A549 (cell line): Measurements from ENCODE around the gene GNG8. TPM values are rescaled to one million over a fixed set of nuclear protein-coding genes. Genes with fewer than 3 reads are reported as not detected.

Experiments
- ATAC-seq, 2 experiments: fragments of 200-7000 bp in 1 of 2; fragments of >200 bp in 1 of 2; cut with Nextera tagmentation in 1 of 2; cut with Tn5 transposase in 1 of 2; 3 replicates each; pipeline versions ENCODE4 v1.8.0 to v1.9.1; 2018 to 2020; ENCODE audit warnings: mild to moderate bottlenecking in 1 of 2, moderate library complexity in 1 of 2
- CTCF ChIA-PET: fragments of 300-600 bp; sonication (Branson Sonifier 250); formaldehyde crosslinking; extraction: SDS; loops from one replicate; lab custom pipeline; 2021; ENCODE audit warnings: antibody characterized with exemption, inconsistent platforms; lab: Yijun Ruan, JAX
- POLR2A ChIA-PET: fragments of 350-600 bp; formaldehyde crosslinking; extraction: SDS; loops from one replicate; lab custom pipeline; 2021; ENCODE audit warnings: antibody characterized with exemption, inconsistent platforms; lab: Yijun Ruan, JAX
- DNase-seq, 2 experiments: peaks; one replicate each; pipeline versions ENCODE4 v3.0.0 to v3.0.0-alpha.2; 2011 to 2016; ENCODE audit warnings: low read depth in 1 of 2, low spot score in 1 of 2
- FAIRE-seq: peaks from 2 replicates; lab custom pipeline; 2011; peaks lifted over from hg19 to GRCh38; lab: Jason Lieb, UNC
- H3K27ac ChIP-seq, 2 experiments: fragments of >200 bp; sonication (Bioruptor Twin); formaldehyde crosslinking; 3 replicates each; pipeline ENCODE4 v1.5.1; 2016 to 2017
- H3K4me1 ChIP-seq: fragments of >200 bp; sonication (Bioruptor Twin); formaldehyde crosslinking; 3 replicates; pipeline ENCODE4 v1.6.1; 2016
- H3K4me2 ChIP-seq: fragments of >200 bp; sonication (Bioruptor Twin); formaldehyde crosslinking; 3 replicates; pipeline ENCODE4 v1.6.1; 2016
- H3K4me3 ChIP-seq: fragments of >200 bp; sonication (Bioruptor Twin); formaldehyde crosslinking; 3 replicates; pipeline ENCODE4 v1.5.1; 2016
- H3K9me3 ChIP-seq: fragments of >200 bp; sonication (Bioruptor Twin); formaldehyde crosslinking; 3 replicates; pipeline ENCODE4 v1.6.1; 2016
- CEBPB ChIP-seq, 2 experiments: fragments of >200 bp in 1 of 2; sonication (Bioruptor Twin) in 1 of 2; formaldehyde crosslinking in 1 of 2; IDR thresholded peaks; 2 replicates each; pipeline ENCODE4 v1.6.1; 2012 to 2016
- CHD4 ChIP-seq: fragments of 200-600 bp; sonication (generic); IDR thresholded peaks from 2 replicates; pipeline ENCODE4 v1.6.1; 2016; ENCODE audit warnings: antibody characterized with exemption, mild to moderate bottlenecking, borderline replicate concordance
- EHMT2 ChIP-seq: fragments of 200-600 bp; sonication (generic); IDR thresholded peaks from 2 replicates; pipeline ENCODE4 v1.6.1; 2016; ENCODE audit warnings: antibody characterized with exemption, low read depth, mild to moderate bottlenecking, moderate library complexity
- ESRRA ChIP-seq: fragments of 150-350 bp; IDR thresholded peaks from 2 replicates; pipeline ENCODE4 v1.6.1; 2014; ENCODE audit warnings: mild to moderate bottlenecking, low read length, borderline replicate concordance
- FOSL2 ChIP-seq, 2 experiments: fragments of 450-650 bp in 1 of 2; fragments of >200 bp in 1 of 2; sonication (Bioruptor Twin) in 1 of 2; formaldehyde crosslinking; IDR thresholded peaks; 2 replicates each; pipeline versions ENCODE4 v1.5.0 to v1.6.1; 2016 to 2020; ENCODE audit warnings: mild to moderate bottlenecking in 1 of 2, moderate library complexity in 1 of 2
- FOXS1 ChIP-seq: fragments of 250-450 bp; sonication (Bioruptor Pico); IDR thresholded peaks from 2 replicates; pipeline ENCODE4 v1.5.0; 2020; ENCODE audit warnings: mild to moderate bottlenecking, moderate library complexity
- GATA3 ChIP-seq: IDR thresholded peaks from 2 replicates; pipeline ENCODE4 v1.6.1; 2012; ENCODE audit warnings: borderline replicate concordance
- HES2 ChIP-seq: fragments of >200 bp; sonication (Bioruptor Twin); formaldehyde crosslinking; IDR thresholded peaks from 2 replicates; pipeline ENCODE4 v1.6.1; 2016
- HEYL ChIP-seq: fragments of 250-450 bp; sonication (Bioruptor Pico); IDR thresholded peaks from 2 replicates; pipeline ENCODE4 v1.8.0; 2021; ENCODE audit warnings: mild to moderate bottlenecking, moderate library complexity
- HOXA7 ChIP-seq: fragments of 250-450 bp; sonication (Bioruptor Pico); IDR thresholded peaks from 2 replicates; pipeline ENCODE4 v1.5.0; 2020; ENCODE audit warnings: mild to moderate bottlenecking, moderate library complexity
- HOXB5 ChIP-seq: fragments of 250-450 bp; sonication (Bioruptor Pico); IDR thresholded peaks from 2 replicates; pipeline ENCODE4 v1.5.0; 2020; ENCODE audit warnings: mild to moderate bottlenecking, moderate library complexity
- JUNB ChIP-seq: fragments of >200 bp; sonication (Bioruptor Twin); formaldehyde crosslinking; IDR thresholded peaks from 2 replicates; pipeline ENCODE4 v1.6.1; 2016
- KDM1A ChIP-seq: fragments of 200-600 bp; sonication (generic); IDR thresholded peaks from 2 replicates; pipeline ENCODE4 v1.6.1; 2016; ENCODE audit warnings: low read depth, mild to moderate bottlenecking
- MAFK ChIP-seq: fragments of 450-650 bp; IDR thresholded peaks from 2 replicates; pipeline ENCODE4 v1.6.1; 2014; ENCODE audit not compliant: partially characterized antibody
- PHF8 ChIP-seq: fragments of 200-600 bp; sonication (generic); IDR thresholded peaks from 2 replicates; pipeline ENCODE4 v1.6.1; 2016; ENCODE audit warnings: low read depth, mild to moderate bottlenecking, antibody characterized with exemption, moderate library complexity, borderline replicate concordance
- POLR2AphosphoS2 ChIP-seq: conservative IDR thresholded peaks from 2 replicates; pipeline ENCODE4 v1.6.1; 2012; ENCODE audit warnings: low read length, improper control_type of control experiment, inconsistent platforms
- RCOR1 ChIP-seq: fragments of 150-350 bp; IDR thresholded peaks from 2 replicates; pipeline ENCODE4 v1.6.1; 2014; ENCODE audit warnings: antibody characterized with exemption, low read length, low read depth
- REST ChIP-seq: fragments of 200-600 bp; sonication (generic); IDR thresholded peaks from 2 replicates; pipeline ENCODE4 v1.6.1; 2016; ENCODE audit warnings: antibody characterized with exemption, mild to moderate bottlenecking, moderate library complexity
- ZSCAN20 ChIP-seq: fragments of 250-450 bp; sonication (Bioruptor Pico); IDR thresholded peaks from 2 replicates; pipeline ENCODE4 v1.8.0; 2022; ENCODE audit warnings: mild to moderate bottlenecking, moderate library complexity
- WGBS: methylation state at CpG from one replicate; pipeline ENCODE4 v1.1.6; 2017; ENCODE audit errors: missing lambda C conversion rate; 5-methylcytosine and 5-hydroxymethylcytosine counted together
- polyA plus RNA-seq, 4 experiments: library from polyadenylated mRNA; depleted of rRNA in 3 of 4; stranded (reverse); fragments of >200 nt; fragmentation: RNase III in 1 of 4; extraction: RNeasy Plus Mini Kit Qiagen cat#74134 plus additional on column Dnase treatment in 1 of 4; gene quantifications; 2 replicates in 3 of 4; 3 replicates in 1 of 4; pipeline ENCODE4 v1.2.3, GENCODE V29; 2011 to 2017
- TF ChIP-seq, protein P1 (sequence below): fragments of 450-650 bp; IDR thresholded peaks from 2 replicates; pipeline ENCODE4 v1.6.1; 2014; ENCODE audit warnings: antibody characterized with exemption
- TF ChIP-seq, protein P2 (sequence below): IDR thresholded peaks from 2 replicates; pipeline ENCODE4 v1.6.1; 2012
- TF ChIP-seq, protein P3 (sequence below): fragments of 250-450 bp; sonication (Bioruptor Pico); IDR thresholded peaks from 2 replicates; pipeline ENCODE4 v1.5.0; 2020; ENCODE audit warnings: low read depth, mild to moderate bottlenecking, moderate library complexity

Gene GNG8
- polyA plus RNA-seq, 2 of the 4 experiments (the other 2 are of a cell fraction): not detected

DNA sequence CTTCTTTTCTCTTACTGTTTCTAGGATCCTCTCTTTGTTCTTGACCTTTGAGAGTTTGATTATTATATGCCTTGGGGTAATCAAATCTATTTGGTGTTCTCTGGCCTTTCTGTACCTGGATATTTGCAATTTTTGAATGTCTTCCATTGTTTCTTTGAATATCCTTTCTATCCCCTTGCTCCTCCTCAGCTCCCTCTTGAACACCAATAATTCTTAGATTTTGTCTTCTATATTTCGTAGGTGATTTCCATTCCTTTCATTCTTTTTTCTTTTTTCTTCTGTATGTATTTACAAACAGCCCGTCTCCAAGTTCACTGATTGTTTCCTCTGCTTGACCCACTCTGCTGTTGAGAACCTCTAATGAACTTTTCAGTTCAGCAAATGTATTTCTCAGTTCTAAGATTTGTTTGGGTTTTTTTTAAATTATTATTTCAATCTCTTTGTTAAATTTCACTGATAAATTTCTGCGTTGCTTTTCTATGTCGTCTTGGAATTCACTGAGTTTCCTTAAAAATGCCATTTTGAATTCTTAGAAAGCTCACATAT, 37.6 kb downstream of the GNG8 start:
- H3K4me3 ChIP-seq: no peak overlapping the region
- H3K4me1 ChIP-seq: peaks cover 14% of the 10 kb centered on the region
- DNase-seq: no peak
- CTCF ChIA-PET: interaction anchor here (0.8 to 34.1 kb wide), 9 partner anchors 9 to 159 kb away, joined by 3 to 737 read pairs (median 3); partner anchors contain the start of genes DACT3, GNG8 and PTGIR
- no peak overlapping the region for H3K4me2 ChIP-seq
- ATAC-seq: no peak
- no peak for FAIRE-seq
- POLR2A ChIA-PET: no interaction called here
- no peak for TF ChIP-seq HES2
- no peak for TF ChIP-seq POLR2AphosphoS2
- no peak for TF ChIP-seq GATA3
- no peak for TF ChIP-seq PHF8
- no peak for TF ChIP-seq ZSCAN20
- no peak for TF ChIP-seq MAFK
- 91% methylated on average over 4 of the region's 4 CpGs for WGBS
- peaks cover 12% of the 10 kb centered on the region for H3K9me3 ChIP-seq
- no peak overlapping the region for H3K27ac ChIP-seq

DNA sequence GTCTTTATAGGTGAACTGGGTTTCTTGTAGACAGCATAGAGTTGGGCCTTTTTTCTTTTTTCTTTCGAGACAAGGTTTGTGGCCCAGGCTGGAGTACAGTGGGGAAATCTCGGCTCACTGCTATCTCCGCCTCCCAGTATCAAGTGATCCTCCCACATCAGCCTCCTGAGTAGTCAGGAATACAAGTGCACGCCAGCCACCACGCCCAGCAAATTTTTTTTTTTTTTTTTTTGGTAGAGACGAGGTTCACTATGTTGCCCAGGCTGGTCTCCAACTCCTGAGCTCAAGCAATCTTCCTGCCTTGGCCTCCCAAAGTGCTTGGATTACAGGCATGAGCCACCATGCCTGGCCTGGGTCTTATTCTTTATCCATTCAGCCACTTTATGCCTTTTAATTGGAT, 40.0 kb downstream of the GNG8 start:
- ChIA-PET CTCF (interaction anchor here (0.6 to 34.1 kb wide), 6 partner anchors 28 to 108 kb away, joined by 3 to 737 read pairs (median 4); partner anchors contain the start of genes GNG8 and PTGIR), POLR2A (no interaction called here)
- H3K9me3 ChIP-seq: peaks cover 12% of the 10 kb centered on the region
- TF ChIP-seq EHMT2 (no peak), JUNB (no peak), KDM1A (no peak), CEBPB (IDR thresholded peaks at IDR 0.05) (no peak), ESRRA (no peak), HEYL (CRISPR knock-in tag) (no peak), REST (no peak), CHD4 (no peak), FOSL2 (IDR thresholded peaks at IDR 0.05) (no peak), FOSL2 (CRISPR knock-in tag; IDR thresholded peaks at IDR 0.05) (no peak), HOXB5 (CRISPR knock-in tag) (no peak), RCOR1 (no peak), FOXS1 (CRISPR knock-in tag) (no peak), ZSCAN20 (no peak), HOXA7 (no peak)
- TF ChIP-seq, protein P1, sequence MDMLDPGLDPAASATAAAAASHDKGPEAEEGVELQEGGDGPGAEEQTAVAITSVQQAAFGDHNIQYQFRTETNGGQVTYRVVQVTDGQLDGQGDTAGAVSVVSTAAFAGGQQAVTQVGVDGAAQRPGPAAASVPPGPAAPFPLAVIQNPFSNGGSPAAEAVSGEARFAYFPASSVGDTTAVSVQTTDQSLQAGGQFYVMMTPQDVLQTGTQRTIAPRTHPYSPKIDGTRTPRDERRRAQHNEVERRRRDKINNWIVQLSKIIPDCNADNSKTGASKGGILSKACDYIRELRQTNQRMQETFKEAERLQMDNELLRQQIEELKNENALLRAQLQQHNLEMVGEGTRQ: no peak
- TF ChIP-seq, protein P2, sequence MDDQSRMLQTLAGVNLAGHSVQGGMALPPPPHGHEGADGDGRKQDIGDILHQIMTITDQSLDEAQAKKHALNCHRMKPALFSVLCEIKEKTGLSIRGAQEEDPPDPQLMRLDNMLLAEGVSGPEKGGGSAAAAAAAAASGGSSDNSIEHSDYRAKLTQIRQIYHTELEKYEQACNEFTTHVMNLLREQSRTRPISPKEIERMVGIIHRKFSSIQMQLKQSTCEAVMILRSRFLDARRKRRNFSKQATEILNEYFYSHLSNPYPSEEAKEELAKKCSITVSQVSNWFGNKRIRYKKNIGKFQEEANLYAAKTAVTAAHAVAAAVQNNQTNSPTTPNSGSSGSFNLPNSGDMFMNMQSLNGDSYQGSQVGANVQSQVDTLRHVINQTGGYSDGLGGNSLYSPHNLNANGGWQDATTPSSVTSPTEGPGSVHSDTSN: no peak
- TF ChIP-seq, protein P3, sequence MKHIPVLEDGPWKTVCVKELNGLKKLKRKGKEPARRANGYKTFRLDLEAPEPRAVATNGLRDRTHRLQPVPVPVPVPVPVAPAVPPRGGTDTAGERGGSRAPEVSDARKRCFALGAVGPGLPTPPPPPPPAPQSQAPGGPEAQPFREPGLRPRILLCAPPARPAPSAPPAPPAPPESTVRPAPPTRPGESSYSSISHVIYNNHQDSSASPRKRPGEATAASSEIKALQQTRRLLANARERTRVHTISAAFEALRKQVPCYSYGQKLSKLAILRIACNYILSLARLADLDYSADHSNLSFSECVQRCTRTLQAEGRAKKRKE (CRISPR knock-in tag): no peak
- no peak for FAIRE-seq
- 0 out of 3 replicates have a peak, but pooled peaks cover 3% of the 10 kb centered on the region for H3K4me1 ChIP-seq
- H3K4me3 ChIP-seq: no peak overlapping the region
- no peak for ATAC-seq
- DNase-seq: no peak
- H3K27ac ChIP-seq: no peak overlapping the region
- WGBS: 63% methylated on average over 6 of the region's 6 CpGs
- H3K4me2 ChIP-seq: no peak overlapping the region
